GM18873 (cell line): ENCODE results near the gene RIPPLY1.
A peak's percentile ranks its signal among the peaks of the same experiment; 100 is the strongest.
"Not testable (repeated sequence)": the region's sequence is repeated elsewhere in the genome, so short reads cannot be mapped to it uniquely, and the experiment has no call there.

Experiments
- ATAC-seq: cut with Tn5 transposase; IDR thresholded peaks from one replicate; pipeline ENCODE4 v1.9.1; 2021; ENCODE audit warnings: mild to moderate bottlenecking, moderate library complexity, moderate number of reproducible peaks; ENCODE audit not compliant: unreplicated experiment, low FRiP score

RIPPLY1 gene

GRCh38 chrX:106917830-106918500 lies 14.8 kb upstream of the RIPPLY1 start:
- ATAC-seq: no peak

GRCh38 chrX:106912864-106913263 lies 9.7 kb upstream of the RIPPLY1 start:
- ATAC-seq: no peak

GRCh38 chrX:106906361-106906760 lies 3.2 kb upstream of the RIPPLY1 start:
- no peak for ATAC-seq

- ATAC-seq: no peak
Observed at GRCh38 chrX:106905064-106905708, 2.0 kb upstream of the RIPPLY1 start.

- ATAC-seq: no peak
Observed at GRCh38 chrX:106903856-106904528, 851 bp upstream of the RIPPLY1 start.

- no peak for ATAC-seq
Observed at GRCh38 chrX:106902684-106903083, 457 bp downstream of the RIPPLY1 start.

GRCh38 chrX:106901781-106902219 lies 1.3 kb downstream of the RIPPLY1 start:
- no peak for ATAC-seq

GRCh38 chrX:106901341-106901740 lies 1.8 kb downstream of the RIPPLY1 start:
- no peak for ATAC-seq

GRCh38 chrX:106899841-106900240 lies 3.3 kb downstream of the RIPPLY1 start:
- no peak for ATAC-seq

- no peak for ATAC-seq
Observed at GRCh38 chrX:106899276-106899675, 3.9 kb downstream of the RIPPLY1 start.

GRCh38 chrX:106898462-106898861 lies 4.7 kb downstream of the RIPPLY1 start:
- ATAC-seq: peak; percentile 81

GRCh38 chrX:106897259-106897658 lies 5.9 kb downstream of the RIPPLY1 start:
- ATAC-seq: no peak

- ATAC-seq: no peak
Observed at GRCh38 chrX:106894978-106895452, 8.1 kb downstream of the RIPPLY1 start.

GRCh38 chrX:106894392-106894909 lies 8.7 kb downstream of the RIPPLY1 start:
- peak; percentile 60 for ATAC-seq

GRCh38 chrX:106891762-106892460 lies 11.2 kb downstream of the RIPPLY1 start:
- no peak for ATAC-seq

GRCh38 chrX:106889468-106889867 lies 13.7 kb downstream of the RIPPLY1 start:
- no peak for ATAC-seq

- ATAC-seq: no peak
Observed at GRCh38 chrX:106875151-106875550, 28.0 kb downstream of the RIPPLY1 start.

GRCh38 chrX:106874075-106874474 lies 29.1 kb downstream of the RIPPLY1 start:
- no peak for ATAC-seq

- ATAC-seq: not testable (repeated sequence)
Observed at GRCh38 chrX:106872796-106873195, 30.3 kb downstream of the RIPPLY1 start.

GRCh38 chrX:106863697-106864096 lies 39.4 kb downstream of the RIPPLY1 start:
- ATAC-seq: no peak
